Left ventricle myocardium inferior (tissue), 1 donor: Measurements from ENCODE around the gene PPP1R14B. TPM values are rescaled to one million over a fixed set of nuclear protein-coding genes. Genes with fewer than 3 reads are reported as not detected.
A peak's percentile ranks its signal among the peaks of the same experiment; 100 is the strongest.

Experiments used
- DNase-seq: peaks from one replicate; pipeline ENCODE4 v3.0.0-alpha.2; 2020
- H3K27ac ChIP-seq: fragments of 200-600 bp; replicated peaks from 2 replicates; pipeline ENCODE4 v1.8.0; 2021
- H3K27me3 ChIP-seq: fragments of 200-600 bp; 2 replicates; pipeline ENCODE4 v1.8.0; 2021; ENCODE audit warnings: low read depth
- H3K36me3 ChIP-seq: fragments of 200-600 bp; 2 replicates; pipeline ENCODE4 v1.8.0; 2021
- H3K4me1 ChIP-seq: fragments of 200-600 bp; 2 replicates; pipeline ENCODE4 v1.8.0; 2021
- H3K4me3 ChIP-seq: fragments of 200-600 bp; 2 replicates; pipeline ENCODE4 v1.8.0; 2021; ENCODE audit warnings: mild to moderate bottlenecking, moderate library complexity
- H3K9me3 ChIP-seq: fragments of 200-600 bp; replicated peaks from 2 replicates; pipeline ENCODE4 v1.8.0; 2021
- intact Hi-C: fragments of 100-400 bp; cut with micrococcal nuclease; formaldehyde crosslinking; loops from one replicate; pipeline ENCODE4 v1.11.0; 2022
- total RNA-seq: library from RNA; stranded (reverse); fragmentation: NEBNext Ultra II Directional; extraction: Animal tissue kit (Norgen Biotek cat#: 25700); gene quantifications from one replicate; pipeline ENCODE4 v1.2.1, GENCODE V29; 2021
- TF ChIP-seq, protein P1 (sequence below): fragments of 200-600 bp; IDR thresholded peaks from 2 replicates; pipeline ENCODE4 v1.8.0; 2021; ENCODE audit warnings: antibody characterized with exemption, mild to moderate bottlenecking, borderline replicate concordance
- donor health status: DM: no; HTN: yes; CAD: no; lungs with severe emphysema.

PPP1R14B gene
- total RNA-seq, 1 donor from 2014 or later: 102 TPM

DNA sequence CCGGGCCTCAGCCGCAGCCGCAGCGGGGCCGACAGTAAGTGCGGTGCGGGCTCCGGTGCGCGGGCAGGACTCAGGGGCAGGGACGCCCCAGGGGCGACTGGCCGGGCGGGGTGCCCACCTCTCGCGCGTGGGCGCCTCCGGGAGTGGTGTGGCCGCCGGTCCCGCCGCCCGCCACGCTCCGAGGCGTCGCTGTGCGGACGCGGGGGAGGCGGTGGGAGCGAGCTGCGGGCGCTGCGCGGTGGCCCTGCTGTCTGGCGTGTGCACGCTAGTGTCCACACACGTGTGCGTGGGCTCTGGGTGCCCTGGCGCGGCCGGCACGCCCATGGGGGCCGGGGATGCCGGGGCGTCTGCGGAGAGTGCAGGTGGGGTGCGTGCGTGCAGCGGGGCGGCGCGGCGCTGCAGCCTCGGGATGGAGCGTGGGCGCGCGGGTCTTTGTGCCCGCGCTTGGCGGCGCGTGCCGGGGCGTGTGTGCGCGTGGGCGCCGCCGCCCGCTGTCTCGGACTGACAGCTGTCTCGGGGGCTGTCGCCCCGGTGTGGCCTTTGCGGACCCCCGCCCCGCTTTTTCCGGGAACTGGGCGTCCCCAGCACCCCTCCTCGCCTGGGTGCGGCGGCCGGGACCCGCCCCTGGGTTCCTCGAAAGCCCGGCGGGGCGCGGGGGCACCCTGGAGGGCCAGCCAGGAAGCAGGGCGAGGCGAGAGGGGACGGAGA is 45.2 kb upstream of the PPP1R14B start:
- H3K27ac ChIP-seq: no peak overlapping the region
- H3K4me3 ChIP-seq: peak overlapping the region; percentile 61
- no peaks in the 10 kb centered on the region for H3K9me3 ChIP-seq
- peaks cover 73% of the 10 kb centered on the region for H3K27me3 ChIP-seq
- no peak for DNase-seq
- TF ChIP-seq, protein P1, sequence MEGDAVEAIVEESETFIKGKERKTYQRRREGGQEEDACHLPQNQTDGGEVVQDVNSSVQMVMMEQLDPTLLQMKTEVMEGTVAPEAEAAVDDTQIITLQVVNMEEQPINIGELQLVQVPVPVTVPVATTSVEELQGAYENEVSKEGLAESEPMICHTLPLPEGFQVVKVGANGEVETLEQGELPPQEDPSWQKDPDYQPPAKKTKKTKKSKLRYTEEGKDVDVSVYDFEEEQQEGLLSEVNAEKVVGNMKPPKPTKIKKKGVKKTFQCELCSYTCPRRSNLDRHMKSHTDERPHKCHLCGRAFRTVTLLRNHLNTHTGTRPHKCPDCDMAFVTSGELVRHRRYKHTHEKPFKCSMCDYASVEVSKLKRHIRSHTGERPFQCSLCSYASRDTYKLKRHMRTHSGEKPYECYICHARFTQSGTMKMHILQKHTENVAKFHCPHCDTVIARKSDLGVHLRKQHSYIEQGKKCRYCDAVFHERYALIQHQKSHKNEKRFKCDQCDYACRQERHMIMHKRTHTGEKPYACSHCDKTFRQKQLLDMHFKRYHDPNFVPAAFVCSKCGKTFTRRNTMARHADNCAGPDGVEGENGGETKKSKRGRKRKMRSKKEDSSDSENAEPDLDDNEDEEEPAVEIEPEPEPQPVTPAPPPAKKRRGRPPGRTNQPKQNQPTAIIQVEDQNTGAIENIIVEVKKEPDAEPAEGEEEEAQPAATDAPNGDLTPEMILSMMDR: no peak
- H3K36me3 ChIP-seq: no peaks in the 10 kb centered on the region
- peaks cover 18% of the 10 kb centered on the region for H3K4me1 ChIP-seq
- intact Hi-C loops: no loop called here

GRCh38 chr11:64291262-64291751 is 44.6 kb upstream of the PPP1R14B start, which contains the start of gene KCNK4:
Gene KCNK4, plus strand, starts transcription at chr11:64291302. Its CDS starts 1,717 bp downstream, at chr11:64293019.
- no peaks in the 10 kb centered on the region for H3K36me3 ChIP-seq
- no peak for DNase-seq
- intact Hi-C loops: no loop called here
- TF ChIP-seq, protein P1: no peak
- H3K9me3 ChIP-seq: no peaks in the 10 kb centered on the region
- peak within 1 kb of the TSS; percentile 61 for H3K4me3 ChIP-seq
- H3K27ac ChIP-seq: no peak within 1 kb of the TSS
- H3K27me3 ChIP-seq: peaks cover 67% of the 10 kb centered on the region
- H3K4me1 ChIP-seq: peaks cover 21% of the 10 kb centered on the region

GRCh38 chr11:64290352-64291261 is 43.9 kb upstream of the PPP1R14B start:
- Histone ChIP-seq H3K27me3 (peaks cover 60% of the 10 kb centered on the region), H3K27ac (no peak overlapping the region), H3K9me3 (no peaks in the 10 kb centered on the region), H3K4me3 (peak overlapping the region; percentile 61), H3K36me3 (no peaks in the 10 kb centered on the region), H3K4me1 (peaks cover 27% of the 10 kb centered on the region)
- DNase-seq: no peak
- intact Hi-C loops: no loop called here
- TF ChIP-seq, protein P1: no peak

DNA sequence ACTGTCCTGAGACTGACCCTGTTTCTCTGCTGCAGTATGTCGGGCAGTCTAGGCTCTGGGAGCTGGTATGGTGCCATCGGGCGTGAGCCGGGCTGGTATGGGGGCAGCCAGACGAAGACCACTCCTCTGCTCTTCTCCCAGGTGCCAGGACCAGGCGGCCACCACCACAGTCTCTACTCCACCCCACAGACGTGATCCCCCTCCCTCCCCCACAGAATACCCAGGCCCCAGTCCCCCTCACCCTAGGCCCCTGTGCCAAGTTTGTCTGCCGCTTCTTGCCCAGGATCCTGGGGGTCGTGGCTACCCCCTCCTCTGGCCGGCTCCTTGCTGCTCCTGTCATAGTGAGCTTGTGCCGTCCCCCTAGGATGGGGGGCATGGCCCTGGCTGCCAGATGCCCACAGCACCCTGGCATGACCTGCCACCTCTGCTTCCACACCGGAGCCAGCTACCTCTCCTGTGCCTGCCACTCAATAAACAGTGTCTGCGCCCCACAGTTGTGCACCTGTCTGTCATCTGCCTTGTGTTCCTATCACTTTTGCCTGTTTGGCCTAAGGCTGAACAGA is 42.3 kb upstream of the PPP1R14B start:
- Histone ChIP-seq H3K4me1 (peaks cover 40% of the 10 kb centered on the region), H3K9me3 (no peaks in the 10 kb centered on the region), H3K27me3 (peaks cover 44% of the 10 kb centered on the region), H3K27ac (no peak overlapping the region), H3K36me3 (no peaks in the 10 kb centered on the region), H3K4me3 (no peak overlapping the region)
- no peak for DNase-seq
- intact Hi-C loops: no loop called here
- TF ChIP-seq, protein P1: no peak

DNA sequence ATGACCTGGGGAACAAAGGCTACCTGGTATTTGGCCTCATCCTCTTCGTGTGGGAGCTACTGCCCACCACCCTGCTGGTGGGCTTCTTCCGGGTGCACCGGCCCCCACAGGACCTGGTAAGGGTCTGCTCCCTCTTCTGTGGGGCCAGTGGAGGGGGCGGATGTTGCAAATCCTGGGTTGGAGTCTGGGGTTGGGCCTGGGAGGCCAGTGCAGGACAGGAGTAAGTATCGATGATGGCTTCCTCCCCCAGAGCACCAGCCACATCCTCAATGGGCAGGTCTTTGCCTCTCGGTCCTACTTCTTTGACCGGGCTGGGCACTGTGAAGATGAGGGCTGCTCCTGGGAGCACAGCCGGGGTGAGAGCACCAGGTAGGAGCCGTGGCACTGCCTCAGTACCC is 41.6 kb upstream of the PPP1R14B start:
- Histone ChIP-seq H3K4me1 (peaks cover 47% of the 10 kb centered on the region), H3K4me3 (no peak overlapping the region), H3K27me3 (peaks cover 37% of the 10 kb centered on the region), H3K27ac (no peak overlapping the region), H3K9me3 (no peaks in the 10 kb centered on the region), H3K36me3 (no peaks in the 10 kb centered on the region)
- intact Hi-C loops: no loop called here
- TF ChIP-seq, protein P1: no peak
- no peak for DNase-seq
